CD4-positive, alpha-beta T cell (primary cell): ENCODE results near the gene NBPF15. TPM values are rescaled to one million over a fixed set of nuclear protein-coding genes. Genes with fewer than 3 reads are reported as not detected.
"Not testable (repeated sequence)": the region's sequence is repeated elsewhere in the genome, so short reads cannot be mapped to it uniquely, and the experiment has no call there.

Experiments
- ATAC-seq: fragments of 200-7000 bp; cut with Tn5 transposase; one replicate; pipeline ENCODE4 v1.10.0; 2022; ENCODE audit warnings: mild to moderate bottlenecking; ENCODE audit not compliant: poor library complexity
- CTCF ChIA-PET: fragments of 350-600 bp; sonication (Branson Sonifier 250); formaldehyde crosslinking; loops from one replicate; lab custom pipeline; 2021; ENCODE audit warnings: antibody characterized with exemption, inconsistent platforms; lab: Charles Lee
- POLR2A ChIA-PET: fragments of 350-600 bp; sonication (Branson Sonifier 250); formaldehyde crosslinking; loops from one replicate; lab custom pipeline; 2021; ENCODE audit warnings: antibody characterized with exemption, inconsistent platforms; lab: Charles Lee
- DNase-seq, 14 experiments: peaks; one replicate each; pipeline ENCODE4 v3.0.0-alpha.2; 2013 to 2020; ENCODE audit warnings: mixed read lengths in 2 of 14
- H3K27ac ChIP-seq, 2 donors: one replicate each; pipeline versions ENCODE4 v1.5.1 to v1.7.0; 2013; ENCODE audit warnings: low read length in 2 of 2, low read depth in 1 of 2, mild to moderate bottlenecking in 1 of 2
- H3K27me3 ChIP-seq, 2 experiments: 1 replicate in 1 of 2; 2 replicates in 1 of 2; pipeline versions ENCODE4 v1.6.1 to v1.7.0; 2013; ENCODE audit warnings: low read length in 2 of 2, control low read depth in 1 of 2, mild to moderate bottlenecking in 1 of 2, moderate library complexity in 1 of 2; ENCODE audit not compliant: insufficient read depth in 2 of 2, control insufficient read depth in 1 of 2
- H3K36me3 ChIP-seq: one replicate; pipeline ENCODE4 v1.6.1; 2013; ENCODE audit warnings: low read length, control low read depth; ENCODE audit not compliant: insufficient read depth
- H3K4me1 ChIP-seq: one replicate; pipeline ENCODE4 v1.6.1; 2013; ENCODE audit warnings: low read length, control low read depth; ENCODE audit not compliant: insufficient read depth
- H3K4me3 ChIP-seq: one replicate; pipeline ENCODE4 v1.5.1; 2013; ENCODE audit warnings: mild to moderate bottlenecking, low read length, moderate library complexity
- H3K9me3 ChIP-seq, 2 experiments: 1 replicate in 1 of 2; 2 replicates in 1 of 2; pipeline versions ENCODE4 v1.6.1 to v1.7.0; 2013; ENCODE audit warnings: low read length in 2 of 2, mild to moderate bottlenecking in 2 of 2, control low read depth in 1 of 2, moderate library complexity in 1 of 2; ENCODE audit not compliant: control insufficient read depth in 1 of 2, insufficient read depth in 1 of 2
- H3K27ac Mint-ChIP-seq: one replicate; pipeline ENCODE4 v1.8.0; 2020; ENCODE audit warnings: mixed read lengths
- H3K27me3 Mint-ChIP-seq: one replicate; pipeline ENCODE4 v1.8.0; 2021; ENCODE audit warnings: mixed read lengths
- H3K36me3 Mint-ChIP-seq: one replicate; pipeline ENCODE4 v1.8.0; 2021; ENCODE audit warnings: low read depth, mixed read lengths
- H3K4me1 Mint-ChIP-seq: one replicate; pipeline ENCODE4 v1.8.0; 2021; ENCODE audit warnings: low read depth, mixed read lengths
- H3K4me3 Mint-ChIP-seq: one replicate; pipeline ENCODE4 v1.8.0; 2020; ENCODE audit warnings: mild to moderate bottlenecking, mixed read lengths
- H3K9me3 Mint-ChIP-seq: one replicate; pipeline ENCODE4 v1.8.0; 2020; ENCODE audit warnings: mixed read lengths
- intact Hi-C, 2 experiments: fragments of 100-400 bp; cut with DNase I in 1 of 2; cut with micrococcal nuclease in 1 of 2; formaldehyde crosslinking; loops; one replicate each; pipeline versions ENCODE4 v1.15.1 to v1.9.0; 2023 to 2025; cut with DNase I, micrococcal nuclease
- total RNA-seq, 174 experiments: library from RNA in 2 of 174; stranded (reverse) in 2 of 174; gene quantifications; one replicate each; pipeline ENCODE4 v1.2.3 and lab custom pipeline; 2021 to 2026

Gene NBPF15
- total RNA-seq, 2 experiments from 2014 or later, result 85.3 to 89.5 TPM

- H3K27ac Mint-ChIP-seq, result peak overlapping the region; percentile 99
- H3K9me3 Mint-ChIP-seq, CTCF ChIA-PET, H3K4me1 ChIP-seq, H3K27me3 Mint-ChIP-seq, H3K4me1 Mint-ChIP-seq, H3K36me3 ChIP-seq, POLR2A ChIA-PET, H3K27me3 ChIP-seq, H3K9me3 ChIP-seq, intact Hi-C loops: not testable (repeated sequence)
- H3K36me3 Mint-ChIP-seq, result peaks cover 15% of the 10 kb centered on the region
- Histone ChIP-seq H3K27ac (peak overlapping the region; percentile 46 to 65), H3K4me3 (peak overlapping the region; percentile 66)
- peak in 1 of 14 experiments; percentile 31 for DNase-seq
- H3K4me3 Mint-ChIP-seq, result peak overlapping the region; percentile 96
- ATAC-seq, result peak; percentile 28
Observed at GRCh38 chr1:144413404-144414118, 47.9 kb downstream of the NBPF15 start.

DNA sequence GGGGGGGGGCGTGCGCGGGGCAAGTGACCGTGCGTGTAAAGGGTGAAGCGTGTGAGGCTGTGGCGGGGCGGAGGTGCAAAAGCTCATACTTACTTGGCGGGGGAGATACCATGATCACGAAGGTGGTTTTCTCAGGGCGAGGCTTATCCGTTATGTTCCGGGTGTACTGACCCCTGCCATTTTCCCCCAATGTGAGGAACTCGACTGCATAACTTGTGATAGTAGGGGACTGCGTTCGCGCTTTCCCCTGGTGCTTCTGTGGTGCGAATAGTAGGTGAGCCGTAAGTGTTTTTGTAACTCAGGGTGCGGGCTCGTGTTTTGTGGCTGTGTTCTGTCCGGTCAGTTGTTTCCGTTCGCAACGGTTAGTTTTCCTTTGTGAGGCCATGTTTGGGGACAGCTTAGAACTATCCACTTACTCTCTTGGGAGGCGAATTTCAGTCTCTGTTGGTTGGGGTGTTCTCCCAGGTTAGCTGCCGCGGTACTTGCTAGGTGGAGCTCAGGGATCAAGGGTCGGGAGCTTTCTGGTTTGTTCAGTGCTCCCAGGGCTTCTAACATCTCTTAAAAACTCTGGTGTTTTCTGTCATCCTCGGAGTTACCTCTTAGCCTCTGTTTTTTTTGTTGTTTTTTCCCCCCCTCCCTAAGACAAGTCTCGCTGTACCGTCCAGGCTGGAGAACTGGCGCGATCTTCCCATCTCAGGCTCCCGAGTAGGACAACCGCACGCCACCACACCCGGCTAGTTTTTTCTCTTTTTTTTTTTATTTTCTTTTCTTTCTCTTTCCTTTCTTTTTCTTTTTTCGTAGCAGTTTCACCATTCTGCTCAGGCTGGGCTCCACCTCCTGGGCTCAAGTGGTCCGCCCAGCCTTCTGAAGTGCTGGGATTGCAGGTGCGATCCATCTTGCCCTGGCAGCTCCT lies 48.7 kb downstream of the NBPF15 start:
- H3K27me3 ChIP-seq, H3K9me3 Mint-ChIP-seq, intact Hi-C loops, H3K9me3 ChIP-seq, H3K27me3 Mint-ChIP-seq, H3K36me3 ChIP-seq, H3K4me1 Mint-ChIP-seq, H3K4me1 ChIP-seq, CTCF ChIA-PET: not testable (repeated sequence)
- ATAC-seq (peak; percentile 76), DNase-seq (peak; percentile 67 to 97 (median 82))
- Mint-ChIP-seq H3K27ac (peak overlapping the region; percentile 99), H3K4me3 (peak overlapping the region; percentile 96), H3K36me3 (peaks cover 15% of the 10 kb centered on the region)
- Histone ChIP-seq H3K27ac (peak overlapping the region; percentile 46 to 68), H3K4me3 (peak overlapping the region; percentile 66)
- POLR2A ChIA-PET, result interaction anchor here (0.6 to 1.3 kb wide), 2 partner anchors 111 to 134 kb away, joined by 4 to 8 read pairs; no protein-coding TSS in a partner anchor

DNA sequence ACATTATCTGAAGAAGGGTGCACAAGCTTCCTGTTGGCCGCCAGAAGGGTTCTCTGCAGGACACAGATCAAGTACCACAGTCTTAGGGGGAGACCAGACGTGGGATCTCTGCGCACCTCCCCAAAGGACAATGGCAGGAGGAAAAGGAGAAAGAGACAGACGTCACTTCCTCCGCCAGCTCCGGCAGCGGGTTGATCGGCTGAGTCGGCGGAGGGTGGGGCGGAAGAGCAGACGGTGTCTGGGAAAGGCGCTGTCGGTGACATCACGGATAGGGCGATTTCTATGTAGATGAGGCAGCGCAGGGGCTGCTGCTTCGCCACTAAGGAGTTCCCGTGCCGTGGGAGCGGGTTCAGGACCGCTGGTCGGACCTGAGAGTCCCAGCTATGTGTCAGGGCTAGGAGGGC lies 49.4 kb downstream of the NBPF15 start:
- peak overlapping the region; percentile 66 for H3K4me3 ChIP-seq
- ATAC-seq (peak; percentile 62), DNase-seq (peak in 13 of 14 experiments; percentile 51 to 92 (median 75))
- intact Hi-C loops, H3K4me1 ChIP-seq, H3K27me3 ChIP-seq, H3K27ac ChIP-seq, H3K9me3 ChIP-seq, H3K4me1 Mint-ChIP-seq, H3K36me3 ChIP-seq, H3K9me3 Mint-ChIP-seq, CTCF ChIA-PET, H3K27me3 Mint-ChIP-seq: not testable (repeated sequence)
- H3K36me3 Mint-ChIP-seq, result peaks cover 15% of the 10 kb centered on the region
- peak overlapping the region; percentile 99 for H3K27ac Mint-ChIP-seq
- H3K4me3 Mint-ChIP-seq, result peak overlapping the region; percentile 96
- POLR2A ChIA-PET, result interaction anchor here (0.6 to 1.3 kb wide), 2 partner anchors 112 to 134 kb away, joined by 4 to 8 read pairs; no protein-coding TSS in a partner anchor

DNA sequence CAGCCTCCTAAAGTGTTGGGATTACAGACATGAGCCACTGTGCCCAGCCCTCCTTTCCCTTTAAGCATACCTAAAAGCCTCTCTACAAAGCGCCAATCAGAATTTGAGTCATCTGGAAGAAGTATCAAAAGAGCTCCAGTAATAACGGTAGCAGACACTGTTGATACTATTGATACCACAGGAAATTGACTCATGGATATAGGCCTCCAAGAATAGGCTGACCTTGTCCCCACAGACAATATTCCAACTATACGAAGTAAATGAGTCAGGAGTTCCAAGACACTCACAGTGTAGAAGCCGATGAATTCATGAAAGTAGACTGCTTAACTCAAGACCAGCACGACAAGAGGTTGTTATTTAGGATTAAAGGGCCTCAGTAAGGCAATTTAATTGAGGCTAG lies 58.7 kb downstream of the NBPF15 start:
- H3K27ac Mint-ChIP-seq, H3K36me3 ChIP-seq, H3K4me1 Mint-ChIP-seq, intact Hi-C loops, H3K4me1 ChIP-seq, DNase-seq, H3K4me3 Mint-ChIP-seq, H3K9me3 Mint-ChIP-seq, H3K9me3 ChIP-seq, H3K27me3 Mint-ChIP-seq, CTCF ChIA-PET, H3K27me3 ChIP-seq, H3K4me3 ChIP-seq, ATAC-seq, POLR2A ChIA-PET, H3K36me3 Mint-ChIP-seq, H3K27ac ChIP-seq: not testable (repeated sequence)

- ATAC-seq, H3K4me3 Mint-ChIP-seq, H3K27ac ChIP-seq, H3K4me1 Mint-ChIP-seq, H3K9me3 Mint-ChIP-seq, DNase-seq, CTCF ChIA-PET, H3K27me3 ChIP-seq, POLR2A ChIA-PET, H3K27me3 Mint-ChIP-seq, intact Hi-C loops, H3K36me3 Mint-ChIP-seq, H3K27ac Mint-ChIP-seq, H3K9me3 ChIP-seq, H3K36me3 ChIP-seq, H3K4me1 ChIP-seq, H3K4me3 ChIP-seq: not testable (repeated sequence)
Observed at GRCh38 chr1:144371651-144372050, 89.8 kb downstream of the NBPF15 start.
